Fibroblast of lung (primary cell): ENCODE data around the gene AIFM3.

Source experiments
- EZH2 ChIP-seq: IDR thresholded peaks from 2 replicates; pipeline ENCODE4 v1.5.1; 2012; ENCODE audit warnings: low read length, control low read depth, mild to moderate bottlenecking; ENCODE audit errors: missing control alignments
- TF ChIP-seq, protein P1 (sequence below), 2 donors: IDR thresholded peaks in 1 of 2; conservative IDR thresholded peaks in 1 of 2; 1 replicate in 1 of 2; 2 replicates in 1 of 2; pipeline ENCODE4 v1.5.1; 2011 to 2012; ENCODE audit warnings: low read length in 2 of 2, control low read depth in 1 of 2, inconsistent platforms in 1 of 2, low read depth in 1 of 2, mild to moderate bottlenecking in 1 of 2

DNA sequence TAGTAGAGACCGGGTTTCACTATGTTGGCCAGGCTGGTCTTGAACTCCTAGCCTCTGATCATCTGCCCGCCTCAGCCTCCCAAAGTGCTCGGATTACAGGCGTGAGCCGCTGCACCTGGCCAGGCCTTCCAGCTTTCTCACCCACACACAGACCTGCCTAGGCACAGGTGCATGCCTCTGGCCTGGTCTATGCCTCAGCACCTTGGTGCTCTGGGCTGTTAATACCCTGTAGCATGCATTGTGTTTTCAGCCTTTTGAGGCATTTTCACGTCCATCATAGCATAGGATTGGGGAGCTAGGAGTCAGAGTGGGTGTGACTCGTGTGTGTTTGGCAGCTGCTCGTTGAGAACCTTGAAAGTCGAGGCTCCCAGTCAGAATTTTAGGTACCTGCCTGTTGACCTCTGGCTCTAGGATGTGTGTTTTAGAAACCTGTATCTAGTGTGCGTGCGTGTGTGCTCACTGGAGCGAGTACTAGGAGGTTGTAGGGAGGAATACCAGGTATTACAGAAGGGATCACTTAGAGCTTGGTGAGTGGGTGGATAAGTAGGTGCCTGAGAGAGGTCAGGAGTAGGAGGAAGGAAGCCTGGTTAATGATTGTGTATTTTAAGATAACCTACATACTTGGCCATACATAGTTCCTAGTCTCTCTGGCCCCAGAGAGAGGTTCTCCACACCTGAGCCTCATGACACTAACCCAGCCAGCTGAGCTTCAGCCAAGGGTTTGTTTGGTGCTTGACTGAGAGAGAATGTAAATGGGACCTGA is 29.8 kb upstream of the AIFM3 start:
- TF ChIP-seq, protein P1, sequence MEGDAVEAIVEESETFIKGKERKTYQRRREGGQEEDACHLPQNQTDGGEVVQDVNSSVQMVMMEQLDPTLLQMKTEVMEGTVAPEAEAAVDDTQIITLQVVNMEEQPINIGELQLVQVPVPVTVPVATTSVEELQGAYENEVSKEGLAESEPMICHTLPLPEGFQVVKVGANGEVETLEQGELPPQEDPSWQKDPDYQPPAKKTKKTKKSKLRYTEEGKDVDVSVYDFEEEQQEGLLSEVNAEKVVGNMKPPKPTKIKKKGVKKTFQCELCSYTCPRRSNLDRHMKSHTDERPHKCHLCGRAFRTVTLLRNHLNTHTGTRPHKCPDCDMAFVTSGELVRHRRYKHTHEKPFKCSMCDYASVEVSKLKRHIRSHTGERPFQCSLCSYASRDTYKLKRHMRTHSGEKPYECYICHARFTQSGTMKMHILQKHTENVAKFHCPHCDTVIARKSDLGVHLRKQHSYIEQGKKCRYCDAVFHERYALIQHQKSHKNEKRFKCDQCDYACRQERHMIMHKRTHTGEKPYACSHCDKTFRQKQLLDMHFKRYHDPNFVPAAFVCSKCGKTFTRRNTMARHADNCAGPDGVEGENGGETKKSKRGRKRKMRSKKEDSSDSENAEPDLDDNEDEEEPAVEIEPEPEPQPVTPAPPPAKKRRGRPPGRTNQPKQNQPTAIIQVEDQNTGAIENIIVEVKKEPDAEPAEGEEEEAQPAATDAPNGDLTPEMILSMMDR (conservative IDR thresholded peaks at IDR 0.05 in 1 of 2, IDR thresholded peaks at IDR 0.05 in 1 of 2; ENCODE audit: low read depth in 1 of 2, low read length in 2 of 2): no peak
- TF ChIP-seq EZH2: no peak
